MM.1S (cell line): ENCODE data around the gene PDGFD.

ENCODE experiments used
- EZH2 ChIP-seq: fragments of 300-600 bp; sonication (generic); optimal IDR thresholded peaks from 2 replicates; pipeline ENCODE3; 2017; ENCODE audit warnings: low read depth, mild to moderate bottlenecking, antibody characterized with exemption, low read length, mixed read lengths
- TF ChIP-seq, protein P1 (sequence below): fragments of 300-600 bp; sonication (generic); IDR thresholded peaks from 2 replicates; pipeline ENCODE4 v1.5.1; 2016; ENCODE audit warnings: antibody characterized with exemption, low read length, mixed read lengths

GRCh38 chr11:103898577-103899336, 265.2 kb downstream of the PDGFD start:
- no peak for TF ChIP-seq EZH2
- TF ChIP-seq, protein P1, sequence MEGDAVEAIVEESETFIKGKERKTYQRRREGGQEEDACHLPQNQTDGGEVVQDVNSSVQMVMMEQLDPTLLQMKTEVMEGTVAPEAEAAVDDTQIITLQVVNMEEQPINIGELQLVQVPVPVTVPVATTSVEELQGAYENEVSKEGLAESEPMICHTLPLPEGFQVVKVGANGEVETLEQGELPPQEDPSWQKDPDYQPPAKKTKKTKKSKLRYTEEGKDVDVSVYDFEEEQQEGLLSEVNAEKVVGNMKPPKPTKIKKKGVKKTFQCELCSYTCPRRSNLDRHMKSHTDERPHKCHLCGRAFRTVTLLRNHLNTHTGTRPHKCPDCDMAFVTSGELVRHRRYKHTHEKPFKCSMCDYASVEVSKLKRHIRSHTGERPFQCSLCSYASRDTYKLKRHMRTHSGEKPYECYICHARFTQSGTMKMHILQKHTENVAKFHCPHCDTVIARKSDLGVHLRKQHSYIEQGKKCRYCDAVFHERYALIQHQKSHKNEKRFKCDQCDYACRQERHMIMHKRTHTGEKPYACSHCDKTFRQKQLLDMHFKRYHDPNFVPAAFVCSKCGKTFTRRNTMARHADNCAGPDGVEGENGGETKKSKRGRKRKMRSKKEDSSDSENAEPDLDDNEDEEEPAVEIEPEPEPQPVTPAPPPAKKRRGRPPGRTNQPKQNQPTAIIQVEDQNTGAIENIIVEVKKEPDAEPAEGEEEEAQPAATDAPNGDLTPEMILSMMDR, result no peak
